HG02884 (cell line): ENCODE results near the gene RAMAC.
"Not testable (repeated sequence)": the region's sequence is repeated elsewhere in the genome, so short reads cannot be mapped to it uniquely, and the experiment has no call there.

Experiments used
- ATAC-seq: cut with Tn5 transposase; IDR thresholded peaks from one replicate; pipeline ENCODE4 v1.9.1; 2021; ENCODE audit warnings: mild to moderate bottlenecking, moderate library complexity; ENCODE audit not compliant: unreplicated experiment

RAMAC gene

GRCh38 chr15:83012076-83012426, 26.0 kb downstream of the RAMAC start:
- ATAC-seq: no peak

GRCh38 chr15:83012636-83013035, 26.6 kb downstream of the RAMAC start:
- ATAC-seq: no peak

GRCh38 chr15:83014205-83014653, 28.2 kb downstream of the RAMAC start:
- no peak for ATAC-seq

- no peak for ATAC-seq
These were observed 29.4 kb downstream of the RAMAC start for GRCh38 chr15:83015361-83015760.

- no peak for ATAC-seq
These were observed 30.9 kb downstream of the RAMAC start for GRCh38 chr15:83016906-83017305.

GRCh38 chr15:83018436-83018835, 32.4 kb downstream of the RAMAC start:
- ATAC-seq: no peak

GRCh38 chr15:83030021-83030420, 44.0 kb downstream of the RAMAC start:
- no peak for ATAC-seq

- not testable (repeated sequence) for ATAC-seq
These were observed 45.2 kb downstream of the RAMAC start for GRCh38 chr15:83031234-83031633.

- no peak for ATAC-seq
These were observed 50.2 kb downstream of the RAMAC start for GRCh38 chr15:83036253-83036652.

- no peak for ATAC-seq
These were observed 53.2 kb downstream of the RAMAC start for GRCh38 chr15:83039206-83039605.
